Measurements from ENCODE around the gene HMMR.

HMMR gene

DNA sequence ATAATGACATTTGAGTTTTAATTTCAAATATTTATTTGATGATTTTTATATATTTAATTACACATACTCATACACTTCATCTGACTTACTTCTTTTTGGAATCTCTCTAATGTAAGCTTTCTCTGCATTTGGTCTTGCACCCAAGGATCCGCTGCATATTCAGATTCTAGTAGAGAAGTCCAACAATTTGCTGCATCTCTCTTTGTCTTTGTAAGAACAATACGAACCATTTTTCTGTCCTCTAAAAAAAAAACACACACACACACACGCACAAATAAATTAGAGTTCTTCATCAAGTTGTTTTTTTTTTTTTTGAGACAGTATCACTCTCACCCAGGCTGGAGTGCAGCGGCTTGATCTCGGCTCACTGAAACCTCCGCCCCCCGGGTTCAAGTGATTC is 3.6 kb upstream of the HMMR start:
- no peak overlapping the region for H3K27ac ChIP-seq (ENCODE audit: low read length)
- H3K4me3 ChIP-seq (ENCODE audit: low read length) = no peak overlapping the region
- 100% methylated on average over 1 of the region's 7 CpGs for whole genome bisulfite sequencing (ENCODE audit: insufficient coverage, insufficient read length)
- no peaks in the 10 kb centered on the region for H3K27me3 ChIP-seq (ENCODE audit: control insufficient read depth, insufficient read depth, low read length)
- DNase-seq (ENCODE audit: low read depth, low spot score) = no peak
- H3K36me3 ChIP-seq (ENCODE audit: control insufficient read depth, insufficient read depth, low read length) = no peaks in the 10 kb centered on the region; the same call in 1 of the 2 replicates
- no peaks in the 10 kb centered on the region for H3K9me3 ChIP-seq (ENCODE audit: control insufficient read depth, insufficient read depth, low read length)
- no peaks in the 10 kb centered on the region for H3K4me1 ChIP-seq (ENCODE audit: control insufficient read depth, insufficient read depth, low read length)

DNA sequence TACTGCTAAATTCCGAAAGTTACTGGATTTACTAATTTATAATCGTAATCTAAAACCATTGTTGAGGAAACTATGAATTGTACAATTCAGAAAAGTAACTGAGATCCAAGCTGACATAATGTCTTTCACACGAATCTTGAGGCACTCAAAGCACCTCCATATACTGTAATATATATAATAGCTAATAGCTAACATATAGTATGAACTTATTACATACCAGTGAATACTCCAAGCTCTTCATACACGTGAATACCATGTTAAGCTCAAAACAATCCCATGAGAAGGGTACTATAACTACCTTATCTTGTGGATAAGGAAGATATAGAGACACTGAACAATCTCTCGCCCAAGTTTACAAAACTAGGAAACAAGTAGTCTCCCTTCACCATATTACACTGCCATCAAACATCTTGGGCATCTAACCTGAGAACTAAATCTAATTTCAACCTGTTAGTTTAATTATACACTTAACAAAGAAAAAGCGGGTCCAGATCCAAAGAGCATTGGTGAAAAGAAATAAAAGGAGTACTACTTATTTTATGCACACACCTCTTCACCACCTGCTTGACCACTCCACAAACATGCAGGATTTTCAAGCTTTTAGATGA is 1.6 kb upstream of the HMMR start:
- H3K36me3 ChIP-seq (ENCODE audit: control insufficient read depth, insufficient read depth, low read length) = no peaks in the 10 kb centered on the region
- DNase-seq (ENCODE audit: low read depth, low spot score) = no peak
- no peaks in the 10 kb centered on the region for H3K9me3 ChIP-seq (ENCODE audit: control insufficient read depth, insufficient read depth, low read length)
- no CpG with 5 or more reads among the region's 6 CpGs for WGBS (ENCODE audit: insufficient coverage, insufficient read length)
- H3K4me1 ChIP-seq (ENCODE audit: control insufficient read depth, insufficient read depth, low read length) = no peaks in the 10 kb centered on the region
- no peaks in the 10 kb centered on the region for H3K27me3 ChIP-seq (ENCODE audit: control insufficient read depth, insufficient read depth, low read length)
- no peak overlapping the region for H3K27ac ChIP-seq (ENCODE audit: low read length)
- H3K4me3 ChIP-seq (ENCODE audit: low read length) = peak overlapping the region; percentile 84; the same call in 1 of the 2 replicates

DNA sequence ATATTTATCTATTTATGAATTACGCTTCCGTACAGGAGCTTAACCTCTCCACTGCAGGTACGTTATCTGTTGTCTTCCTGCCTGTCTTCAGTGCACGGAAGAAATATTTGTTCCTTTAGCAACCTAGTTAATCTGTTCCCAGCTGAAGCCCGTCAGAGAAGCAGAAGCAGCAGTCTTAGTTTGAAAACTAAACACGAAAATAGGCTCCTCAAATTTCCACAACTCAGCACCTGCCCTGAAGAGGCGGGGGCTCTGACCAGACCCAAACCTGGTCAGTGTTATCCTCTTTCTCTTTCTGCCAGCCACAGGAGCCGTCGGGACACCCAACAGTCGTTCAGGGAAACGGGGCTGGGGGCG is 992 bp upstream of the HMMR start:
- H3K36me3 ChIP-seq (ENCODE audit: control insufficient read depth, insufficient read depth, low read length) = peaks cover 3% of the 10 kb centered on the region; the same call in 1 of the 2 replicates
- WGBS (ENCODE audit: insufficient coverage, insufficient read length) = no CpG with 5 or more reads among the region's 12 CpGs
- no peaks in the 10 kb centered on the region for H3K9me3 ChIP-seq (ENCODE audit: control insufficient read depth, insufficient read depth, low read length)
- H3K4me3 ChIP-seq (ENCODE audit: low read length) = peak overlapping the region; percentile 84; the same call in 1 of the 2 replicates
- no peaks in the 10 kb centered on the region for H3K4me1 ChIP-seq (ENCODE audit: control insufficient read depth, insufficient read depth, low read length)
- H3K27me3 ChIP-seq (ENCODE audit: control insufficient read depth, insufficient read depth, low read length) = no peaks in the 10 kb centered on the region
- no peak overlapping the region for H3K27ac ChIP-seq (ENCODE audit: low read length)
- DNase-seq (ENCODE audit: low read depth, low spot score) = no peak

DNA sequence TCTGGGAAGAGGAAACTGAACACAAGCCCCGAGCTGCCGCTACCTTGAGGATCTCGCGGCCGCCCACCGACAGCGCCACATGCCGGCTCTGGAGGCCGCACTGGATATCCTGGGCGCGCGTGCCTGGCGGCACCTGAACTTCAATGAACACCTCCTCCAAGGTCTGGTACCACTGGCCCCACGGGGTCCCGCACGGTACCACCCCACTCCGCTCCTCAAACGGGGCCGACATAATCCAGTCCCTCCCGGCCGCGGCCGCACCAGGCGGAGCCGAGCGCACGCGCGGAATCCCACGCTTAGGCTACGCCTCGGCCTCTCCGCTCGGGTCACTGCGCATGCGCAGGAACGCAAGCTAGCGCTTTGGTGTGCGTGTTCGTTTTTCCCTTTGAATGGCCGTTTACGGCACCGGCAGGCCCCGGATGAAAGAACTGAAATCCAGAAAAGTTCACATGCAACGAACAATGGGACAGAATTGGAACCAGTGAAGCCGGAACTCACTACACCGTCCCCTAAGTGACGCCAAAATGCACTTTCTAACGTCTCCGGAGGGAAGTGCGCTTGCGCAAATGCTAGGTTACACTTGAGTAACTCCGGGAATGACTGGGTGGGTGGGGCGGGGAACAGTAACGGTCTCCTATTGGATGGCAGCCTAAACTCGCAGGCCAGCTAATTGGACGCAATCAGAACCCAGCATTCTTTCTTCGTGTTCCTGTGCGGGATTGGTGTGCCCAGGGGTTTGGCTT is 442 bp upstream of the HMMR start, which contains the start of gene NUDCD2:
TSS of gene NUDCD2 (minus strand) at position 284 of the 743 bp plus-strand sequence. CDS start at position 232, 52 bp downstream.
- Histone ChIP-seq H3K27me3 (ENCODE audit: control insufficient read depth, insufficient read depth, low read length) (no peaks in the 10 kb centered on the region), H3K27ac (ENCODE audit: low read length) (no peak within 1 kb of the TSS), H3K4me3 (ENCODE audit: low read length) (peak within 1 kb of the TSS; percentile 84; the same call in 1 of the 2 replicates), H3K4me1 (ENCODE audit: control insufficient read depth, insufficient read depth, low read length) (no peaks in the 10 kb centered on the region), H3K36me3 (ENCODE audit: control insufficient read depth, insufficient read depth, low read length) (peaks cover 3% of the 10 kb centered on the region; the same call in 1 of the 2 replicates), H3K9me3 (ENCODE audit: control insufficient read depth, insufficient read depth, low read length) (no peaks in the 10 kb centered on the region)
- WGBS (ENCODE audit: insufficient coverage, insufficient read length) = no CpG with 5 or more reads among the region's 59 CpGs
- DNase-seq (ENCODE audit: low read depth, low spot score) = peak; percentile 94

DNA sequence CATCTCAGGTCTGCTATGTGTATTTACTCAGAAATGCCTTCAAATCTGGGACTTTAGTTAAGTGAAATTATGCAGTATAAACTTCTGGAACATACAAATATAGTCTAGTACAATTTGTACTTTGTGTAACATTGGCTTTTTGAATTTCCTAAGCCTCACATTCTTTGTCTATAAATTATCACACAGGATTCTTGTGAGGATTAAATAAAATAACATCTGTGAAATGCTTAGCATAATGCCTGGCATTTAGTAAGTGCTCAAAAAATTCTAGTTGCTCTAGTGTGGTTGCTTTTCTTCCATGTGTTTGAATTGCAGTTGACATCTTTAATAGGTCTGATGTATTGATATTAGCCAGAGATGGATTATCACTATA is 2.6 kb downstream of the HMMR start:
- no peak for DNase-seq (ENCODE audit: low read depth, low spot score)
- H3K27me3 ChIP-seq (ENCODE audit: control insufficient read depth, insufficient read depth, low read length) = no peaks in the 10 kb centered on the region
- H3K36me3 ChIP-seq (ENCODE audit: control insufficient read depth, insufficient read depth, low read length) = peaks cover 11% of the 10 kb centered on the region; the same call in 1 of the 2 replicates
- no peaks in the 10 kb centered on the region for H3K9me3 ChIP-seq (ENCODE audit: control insufficient read depth, insufficient read depth, low read length)
- H3K4me3 ChIP-seq (ENCODE audit: low read length) = no peak overlapping the region
- no peak overlapping the region for H3K27ac ChIP-seq (ENCODE audit: low read length)
- H3K4me1 ChIP-seq (ENCODE audit: control insufficient read depth, insufficient read depth, low read length) = no peaks in the 10 kb centered on the region

DNA sequence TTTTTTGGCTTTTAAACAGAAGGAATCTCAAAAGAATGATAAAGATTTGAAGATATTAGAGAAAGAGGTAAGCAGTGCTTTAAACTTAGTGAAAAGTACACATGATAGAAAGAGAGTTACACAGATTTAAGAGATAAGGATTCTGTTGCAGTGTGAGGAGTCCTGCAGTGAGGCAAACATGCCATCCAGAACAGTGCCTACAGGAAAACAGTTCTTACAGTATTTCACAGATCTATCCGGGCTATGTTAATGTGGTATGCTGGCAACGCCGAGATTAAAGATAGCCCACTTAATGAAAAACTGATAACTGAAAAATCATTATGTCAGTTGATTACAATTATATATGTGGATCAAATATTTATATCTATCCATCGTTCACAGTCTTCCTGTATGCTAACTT is 7.2 kb downstream of the HMMR start:
- Histone ChIP-seq H3K27ac (ENCODE audit: low read length) (no peak overlapping the region), H3K27me3 (ENCODE audit: control insufficient read depth, insufficient read depth, low read length) (no peaks in the 10 kb centered on the region), H3K4me3 (ENCODE audit: low read length) (no peak overlapping the region), H3K36me3 (ENCODE audit: control insufficient read depth, insufficient read depth, low read length) (peaks cover 22% of the 10 kb centered on the region; the same call in 1 of the 2 replicates), H3K9me3 (ENCODE audit: control insufficient read depth, insufficient read depth, low read length) (no peaks in the 10 kb centered on the region), H3K4me1 (ENCODE audit: control insufficient read depth, insufficient read depth, low read length) (no peaks in the 10 kb centered on the region)
- DNase-seq (ENCODE audit: low read depth, low spot score) = no peak
- no CpG with 5 or more reads among the region's 4 CpGs for WGBS (ENCODE audit: insufficient coverage, insufficient read length)

DNA sequence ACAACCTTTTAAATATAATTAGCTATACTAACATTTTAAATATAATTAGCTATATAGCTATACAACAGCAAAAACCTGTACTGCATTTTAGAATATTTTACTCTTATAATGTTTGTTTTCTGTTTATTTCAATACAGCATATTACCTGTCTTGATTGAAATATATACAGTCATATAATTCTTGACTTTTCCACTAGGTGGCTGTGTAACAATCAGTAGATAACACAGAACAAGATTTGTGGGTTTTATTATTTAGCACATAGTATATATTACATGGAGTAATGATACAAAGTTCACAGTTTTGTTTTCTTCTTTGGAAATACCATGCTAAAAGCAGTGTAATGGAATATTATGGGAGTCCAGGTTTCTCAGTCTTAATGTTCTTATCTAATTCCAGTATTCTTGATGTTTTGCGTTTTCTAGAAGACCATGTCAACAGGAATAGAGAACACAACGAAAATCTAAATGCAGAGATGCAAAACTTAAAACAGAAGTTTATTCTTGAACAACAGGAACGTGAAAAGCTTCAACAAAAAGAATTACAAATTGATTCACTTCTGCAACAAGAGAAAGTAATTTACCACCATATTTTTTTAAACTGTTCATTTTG is 13.3 kb downstream of the HMMR start:
- Histone ChIP-seq H3K4me3 (ENCODE audit: low read length) (no peak overlapping the region), H3K27me3 (ENCODE audit: control insufficient read depth, insufficient read depth, low read length) (no peaks in the 10 kb centered on the region), H3K27ac (ENCODE audit: low read length) (no peak overlapping the region), H3K36me3 (ENCODE audit: control insufficient read depth, insufficient read depth, low read length) (peaks cover 15% of the 10 kb centered on the region; the same call in 1 of the 2 replicates), H3K9me3 (ENCODE audit: control insufficient read depth, insufficient read depth, low read length) (no peaks in the 10 kb centered on the region), H3K4me1 (ENCODE audit: control insufficient read depth, insufficient read depth, low read length) (no peaks in the 10 kb centered on the region)
- no peak for DNase-seq (ENCODE audit: low read depth, low spot score)
- WGBS (ENCODE audit: insufficient coverage, insufficient read length) = no CpG with 5 or more reads among the region's 3 CpGs

DNA sequence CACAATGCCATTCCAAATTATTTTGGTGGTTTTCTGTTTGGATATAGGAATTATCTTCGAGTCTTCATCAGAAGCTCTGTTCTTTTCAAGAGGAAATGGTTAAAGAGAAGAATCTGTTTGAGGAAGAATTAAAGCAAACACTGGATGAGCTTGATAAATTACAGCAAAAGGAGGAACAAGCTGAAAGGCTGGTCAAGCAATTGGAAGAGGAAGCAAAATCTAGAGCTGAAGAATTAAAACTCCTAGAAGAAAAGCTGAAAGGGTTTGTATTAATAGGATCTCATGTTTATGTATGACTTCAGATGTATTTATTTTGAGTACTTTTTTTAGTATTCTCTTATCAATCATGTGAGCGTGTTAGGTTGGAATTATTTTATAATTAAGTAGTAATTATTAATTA is 15.0 kb downstream of the HMMR start:
- H3K27me3 ChIP-seq (ENCODE audit: control insufficient read depth, insufficient read depth, low read length) = no peaks in the 10 kb centered on the region
- no peak for DNase-seq (ENCODE audit: low read depth, low spot score)

DNA sequence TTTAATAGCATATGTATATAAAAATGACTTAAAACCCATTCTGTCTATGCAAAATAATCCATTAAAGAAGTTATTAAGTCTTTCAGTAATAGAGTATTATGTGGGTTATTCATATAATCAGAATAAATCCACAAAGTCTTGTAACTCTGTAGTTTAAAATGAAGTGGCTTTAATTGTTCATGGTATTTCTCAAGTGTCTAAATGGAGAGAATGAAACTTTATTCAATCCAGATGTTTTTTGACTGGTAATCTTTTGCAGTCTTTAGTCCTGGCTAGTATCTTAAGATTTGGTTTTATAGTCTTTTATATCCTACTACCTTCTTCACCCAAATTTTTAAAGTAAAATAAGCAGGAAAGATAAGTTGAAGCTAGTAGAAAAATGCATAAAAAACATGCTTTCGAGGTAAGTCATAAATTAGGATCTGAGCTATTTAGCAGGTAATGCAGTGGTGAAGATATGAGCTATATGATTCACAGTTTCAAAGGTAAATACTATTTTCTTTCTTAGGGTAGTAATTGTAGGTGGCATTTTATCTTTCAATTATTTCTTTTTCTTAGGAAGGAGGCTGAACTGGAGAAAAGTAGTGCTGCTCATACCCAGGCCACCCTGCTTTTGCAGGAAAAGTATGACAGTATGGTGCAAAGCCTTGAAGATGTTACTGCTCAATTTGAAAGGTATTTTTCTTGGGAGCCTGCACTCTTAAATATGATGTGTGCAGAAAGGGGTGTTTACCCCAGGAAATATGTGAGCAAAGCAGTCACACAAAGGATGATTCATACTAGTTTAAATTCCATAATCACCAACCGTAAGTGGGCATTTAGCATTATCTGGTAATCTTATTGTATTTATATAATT is 17.9 kb downstream of the HMMR start:
- no peak for DNase-seq (ENCODE audit: low read depth, low spot score)
- Histone ChIP-seq H3K27me3 (ENCODE audit: control insufficient read depth, insufficient read depth, low read length) (no peaks in the 10 kb centered on the region), H3K27ac (ENCODE audit: low read length) (no peak overlapping the region), H3K4me3 (ENCODE audit: low read length) (no peak overlapping the region), H3K36me3 (ENCODE audit: control insufficient read depth, insufficient read depth, low read length) (peaks cover 7% of the 10 kb centered on the region; the same call in 1 of the 2 replicates), H3K4me1 (ENCODE audit: control insufficient read depth, insufficient read depth, low read length) (no peaks in the 10 kb centered on the region), H3K9me3 (ENCODE audit: control insufficient read depth, insufficient read depth, low read length) (no peaks in the 10 kb centered on the region)
- WGBS (ENCODE audit: insufficient coverage, insufficient read length) = no CpG with 5 or more reads among the region's 2 CpGs

More for the DNA sequence above, 15.0 kb downstream of the HMMR start:
- Histone ChIP-seq H3K27ac (ENCODE audit: low read length) (no peak overlapping the region), H3K9me3 (ENCODE audit: control insufficient read depth, insufficient read depth, low read length) (no peaks in the 10 kb centered on the region), H3K4me1 (ENCODE audit: control insufficient read depth, insufficient read depth, low read length) (no peaks in the 10 kb centered on the region), H3K4me3 (ENCODE audit: low read length) (no peak overlapping the region), H3K36me3 (ENCODE audit: control insufficient read depth, insufficient read depth, low read length) (peaks cover 15% of the 10 kb centered on the region; the same call in 1 of the 2 replicates)
- WGBS (ENCODE audit: insufficient coverage, insufficient read length) = 100% methylated on average over 1 of the region's 2 CpGs

DNA sequence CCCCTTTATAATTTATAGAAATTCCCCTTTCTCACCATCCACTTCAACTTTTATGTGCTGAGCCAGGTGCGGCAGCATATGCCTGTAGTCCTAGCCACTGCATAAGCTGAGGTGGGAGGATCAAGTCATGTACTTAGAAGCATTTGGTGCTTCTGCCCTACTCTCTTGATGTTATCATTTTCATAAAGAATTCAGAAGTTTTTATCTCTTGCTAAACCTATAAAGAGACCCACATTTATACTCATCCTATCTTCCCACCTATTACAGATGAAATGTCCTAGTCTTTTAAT is 18.5 kb downstream of the HMMR start:
- no peak overlapping the region for H3K27ac ChIP-seq (ENCODE audit: low read length)
- no peak overlapping the region for H3K4me3 ChIP-seq (ENCODE audit: low read length)
- no peaks in the 10 kb centered on the region for H3K9me3 ChIP-seq (ENCODE audit: control insufficient read depth, insufficient read depth, low read length)
- H3K4me1 ChIP-seq (ENCODE audit: control insufficient read depth, insufficient read depth, low read length) = no peaks in the 10 kb centered on the region
- H3K36me3 ChIP-seq (ENCODE audit: control insufficient read depth, insufficient read depth, low read length) = peaks cover 7% of the 10 kb centered on the region; the same call in 1 of the 2 replicates
- no peak for DNase-seq (ENCODE audit: low read depth, low spot score)
- WGBS (ENCODE audit: insufficient coverage, insufficient read length) = no CpG with 5 or more reads among the region's 1 CpG
- H3K27me3 ChIP-seq (ENCODE audit: control insufficient read depth, insufficient read depth, low read length) = no peaks in the 10 kb centered on the region
